Measurements from ENCODE around the gene PRDM2. TPM values are rescaled to one million over a fixed set of nuclear protein-coding genes. Genes with fewer than 3 reads are reported as not detected.

The PRDM2 gene
- total RNA-seq, 1 donor from 2014 or later: 33.5 TPM

DNA sequence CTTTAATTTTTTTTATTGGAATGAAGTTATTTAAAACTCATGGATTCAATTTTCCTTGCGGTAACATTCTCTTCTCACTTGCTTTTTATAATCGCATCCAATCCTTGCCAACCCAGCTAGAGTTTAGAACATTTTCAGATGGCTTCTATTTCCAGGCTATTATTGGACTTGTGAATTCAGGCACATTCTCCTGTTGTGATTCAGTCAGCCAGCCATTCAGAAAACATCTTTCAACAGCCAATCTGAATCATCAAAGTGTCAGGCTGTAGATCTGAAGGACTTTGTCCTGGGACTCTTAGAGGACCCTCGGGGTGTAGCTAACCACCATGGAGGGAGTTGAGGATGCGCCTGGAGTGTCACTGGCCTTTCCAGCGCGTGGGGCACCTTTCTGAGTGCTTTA, 92.4 kb downstream of the PRDM2 start:
- DNase-seq (ENCODE audit: low spot score): no peak

DNA sequence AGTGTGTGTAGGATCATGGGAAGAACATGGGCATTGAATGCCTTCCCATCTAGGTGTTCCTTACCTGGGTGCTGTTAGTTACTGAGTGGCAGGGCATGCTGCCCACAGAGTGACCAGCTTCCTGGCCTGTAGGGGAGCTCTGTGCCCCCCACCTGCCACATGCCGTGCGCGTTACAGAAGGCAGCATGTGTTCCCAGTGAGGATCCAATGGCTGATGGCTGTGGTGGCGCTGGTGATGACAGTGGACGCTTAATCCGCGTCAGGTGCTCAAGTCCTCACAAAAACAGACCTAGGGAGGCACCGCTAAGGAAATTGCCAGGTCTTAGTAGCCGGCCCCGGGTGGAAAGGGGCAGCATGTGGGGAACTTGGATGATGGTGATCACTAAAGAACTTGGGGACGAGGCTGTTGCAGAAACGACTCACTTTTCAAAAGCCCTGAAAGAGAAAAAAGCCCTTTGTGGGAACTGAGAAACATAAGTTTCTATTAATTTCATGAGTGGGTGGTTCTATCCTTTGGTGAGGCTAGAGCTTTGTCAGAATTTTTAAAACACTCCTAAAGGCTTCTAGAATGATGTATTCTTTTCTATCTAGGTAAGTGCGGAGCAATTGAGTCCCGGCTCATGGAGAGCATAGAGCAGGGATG, 93.2 kb downstream of the PRDM2 start:
- DNase-seq (ENCODE audit: low spot score): no peak

DNA sequence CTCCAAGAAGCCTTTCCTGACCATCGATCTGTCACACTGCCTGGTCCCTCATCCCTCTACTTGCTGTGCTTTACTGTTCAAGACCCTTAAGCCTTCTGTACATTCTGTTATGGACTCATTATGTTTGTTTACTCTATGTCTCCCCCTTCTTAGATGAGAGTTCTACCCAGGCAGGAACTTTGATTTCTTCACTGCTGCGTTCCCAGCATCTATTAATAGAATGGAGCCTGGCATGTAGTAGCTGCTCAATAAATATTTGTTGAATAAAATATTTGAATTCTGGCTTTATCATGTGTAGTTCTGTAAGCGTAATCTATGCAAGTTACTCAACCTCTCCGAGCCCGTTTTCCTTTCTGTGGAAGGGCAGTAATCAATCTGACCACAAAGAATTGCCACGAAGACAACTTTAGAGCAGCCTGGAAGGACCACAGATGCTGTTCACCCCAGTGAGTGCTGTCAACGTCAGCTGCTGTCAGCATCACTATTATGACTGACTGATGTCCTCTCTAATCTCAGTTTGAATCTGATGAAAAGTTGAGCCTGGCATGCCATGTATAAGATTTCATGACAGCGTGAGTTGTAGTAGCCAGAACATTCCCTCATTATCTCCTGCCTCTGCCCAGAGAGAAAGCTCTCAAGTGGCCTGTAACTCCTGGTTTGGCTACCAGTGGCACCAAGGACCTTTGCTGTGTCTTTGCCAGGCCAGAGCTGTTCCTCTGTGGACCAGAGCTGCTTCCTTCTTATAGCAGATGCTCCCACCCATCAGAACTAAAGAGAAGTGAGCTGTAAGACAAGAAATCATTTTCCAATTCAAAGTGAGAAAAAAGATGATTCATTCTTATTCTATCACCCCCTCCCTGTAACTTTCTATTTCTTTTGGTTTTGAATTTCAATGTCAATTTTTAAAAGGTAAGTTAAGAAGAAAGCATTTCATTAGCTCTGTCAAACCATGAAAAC, 94.5 kb downstream of the PRDM2 start:
- DNase-seq (ENCODE audit: low spot score): no peak

DNA sequence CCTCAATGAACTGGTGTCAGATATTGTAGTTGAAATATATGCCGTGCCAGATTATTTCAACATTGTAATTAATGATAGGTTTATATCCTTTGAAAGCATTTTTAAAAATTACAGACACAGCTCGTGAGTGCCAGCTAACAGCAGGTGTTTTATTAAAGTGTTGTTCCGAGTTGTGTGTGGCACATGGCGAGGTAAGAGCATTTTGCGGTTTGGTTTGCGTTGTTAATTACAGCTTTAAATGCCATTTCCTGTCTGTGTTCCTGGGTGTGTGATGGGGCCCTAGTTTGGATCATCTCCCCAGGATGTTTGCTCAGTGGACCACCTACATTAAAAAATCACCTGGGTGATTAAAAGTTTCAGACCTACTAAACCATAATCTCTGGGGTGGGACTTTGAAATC, 97.4 kb downstream of the PRDM2 start:
- DNase-seq (ENCODE audit: low spot score): no peak

DNA sequence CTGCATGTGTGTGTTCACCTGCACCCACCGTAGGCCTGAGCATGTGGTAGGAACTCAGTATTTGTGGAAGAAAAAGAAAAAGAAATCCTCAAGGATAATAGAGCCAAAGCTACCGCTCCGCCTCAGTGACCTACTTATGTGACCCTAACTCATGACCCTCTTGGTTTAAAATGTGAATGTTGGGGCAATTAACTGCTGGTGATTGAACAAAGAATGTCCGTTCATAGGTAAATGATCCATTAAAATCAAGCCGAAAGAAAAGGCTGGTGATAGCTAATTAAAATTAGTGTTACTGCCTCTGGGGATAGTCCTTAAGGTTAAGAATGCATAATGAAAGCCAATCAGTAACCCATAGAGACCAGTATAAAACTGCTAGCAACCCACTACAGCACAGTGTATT, 98.1 kb downstream of the PRDM2 start:
- no peak for DNase-seq (ENCODE audit: low spot score)

DNA sequence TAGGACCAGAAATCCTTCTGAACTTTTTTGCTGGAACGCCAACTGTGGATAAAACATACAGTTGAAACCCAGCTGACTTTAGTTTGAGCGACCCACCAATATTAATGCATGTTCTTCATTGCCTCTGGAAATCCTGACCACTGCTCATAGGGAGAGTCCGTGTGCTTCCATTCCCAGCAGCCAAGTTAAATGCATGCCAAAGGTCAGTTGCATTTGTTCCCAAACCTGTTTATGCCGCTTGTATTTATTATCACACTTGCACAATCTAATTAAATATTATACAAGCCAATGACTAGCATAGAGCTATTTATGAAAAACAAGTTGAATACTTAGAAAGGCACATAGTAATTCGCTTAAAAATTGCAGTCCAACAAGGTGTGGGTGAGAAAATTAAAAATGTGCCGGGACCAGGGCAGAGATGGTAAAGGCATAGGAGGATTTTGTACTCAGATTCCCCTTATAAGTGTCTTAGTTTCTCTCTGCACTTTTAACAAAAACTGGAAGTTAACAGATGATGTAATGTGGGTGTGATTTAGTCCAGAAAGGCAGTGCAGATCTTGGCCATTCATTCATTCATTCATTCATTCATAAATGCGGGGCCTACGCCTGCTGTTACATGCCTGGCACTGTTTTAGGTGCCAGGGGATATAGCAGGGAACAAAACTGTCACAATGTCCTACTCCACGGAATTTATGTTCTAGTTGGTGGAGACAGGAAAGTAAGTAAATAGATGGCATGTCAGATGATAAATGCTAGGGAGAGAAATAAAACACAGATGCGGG, 99.7 kb downstream of the PRDM2 start:
- no peak for DNase-seq (ENCODE audit: low spot score)

DNA sequence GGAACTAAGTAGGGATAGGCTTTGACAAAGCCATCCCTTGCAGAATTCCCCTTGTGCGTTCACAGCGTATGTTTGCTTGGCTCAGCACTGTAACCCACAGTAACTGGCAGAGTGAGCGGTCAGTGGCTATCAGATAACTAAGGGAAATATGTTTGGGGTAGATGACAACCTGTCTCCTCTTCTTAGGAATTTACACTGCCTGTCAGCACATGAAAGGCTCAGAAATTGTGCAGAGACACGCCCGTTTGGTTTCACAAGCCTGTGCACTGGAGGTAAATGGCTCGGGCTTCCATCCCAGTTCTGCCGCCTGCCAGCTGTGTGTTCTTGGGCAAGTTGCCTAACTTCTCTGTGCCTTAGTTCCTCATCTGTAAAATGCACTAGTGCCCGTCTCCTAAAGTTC, 101.2 kb downstream of the PRDM2 start:
- no peak for DNase-seq (ENCODE audit: low spot score)

DNA sequence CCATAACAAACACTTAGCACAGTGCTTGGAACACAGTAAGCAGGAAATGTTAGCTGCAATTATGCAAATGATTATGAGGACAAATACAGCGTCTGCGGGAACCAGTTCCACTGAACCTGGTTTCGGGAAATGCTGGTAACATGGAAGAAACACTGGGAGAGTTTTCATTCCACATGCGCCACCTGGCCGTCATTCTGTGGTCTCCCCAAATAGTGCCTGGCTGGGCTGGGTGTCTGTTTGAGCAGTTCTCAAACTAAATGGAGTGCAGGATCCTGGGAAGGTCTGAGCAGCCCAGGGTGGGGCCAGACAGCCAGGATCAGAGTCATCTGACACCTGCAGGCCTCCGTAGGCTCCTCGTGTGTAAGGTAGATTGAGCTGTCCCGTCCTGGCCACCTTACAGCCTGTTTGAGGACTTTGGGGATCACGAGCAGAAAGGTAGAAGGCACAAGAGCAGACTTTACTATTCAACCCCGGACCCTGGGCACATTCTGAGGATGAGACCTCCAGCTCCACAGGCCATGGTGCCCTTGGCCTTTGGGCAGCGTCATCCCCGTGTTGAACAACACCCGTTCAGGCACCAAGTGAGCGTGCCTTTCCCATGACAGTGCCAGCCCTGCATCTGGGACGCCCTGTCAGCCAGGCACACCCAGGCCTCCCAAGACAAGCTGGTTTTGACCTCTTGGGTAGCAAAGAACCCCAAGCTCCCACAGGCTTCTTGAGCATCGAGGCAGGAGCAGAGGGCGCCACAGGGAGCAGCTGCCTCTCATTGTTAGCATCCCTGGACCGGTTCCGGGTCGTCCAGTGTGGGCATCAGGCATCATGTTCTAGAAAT, 101.9 kb downstream of the PRDM2 start:
- DNase-seq (ENCODE audit: low spot score): no peak

DNA sequence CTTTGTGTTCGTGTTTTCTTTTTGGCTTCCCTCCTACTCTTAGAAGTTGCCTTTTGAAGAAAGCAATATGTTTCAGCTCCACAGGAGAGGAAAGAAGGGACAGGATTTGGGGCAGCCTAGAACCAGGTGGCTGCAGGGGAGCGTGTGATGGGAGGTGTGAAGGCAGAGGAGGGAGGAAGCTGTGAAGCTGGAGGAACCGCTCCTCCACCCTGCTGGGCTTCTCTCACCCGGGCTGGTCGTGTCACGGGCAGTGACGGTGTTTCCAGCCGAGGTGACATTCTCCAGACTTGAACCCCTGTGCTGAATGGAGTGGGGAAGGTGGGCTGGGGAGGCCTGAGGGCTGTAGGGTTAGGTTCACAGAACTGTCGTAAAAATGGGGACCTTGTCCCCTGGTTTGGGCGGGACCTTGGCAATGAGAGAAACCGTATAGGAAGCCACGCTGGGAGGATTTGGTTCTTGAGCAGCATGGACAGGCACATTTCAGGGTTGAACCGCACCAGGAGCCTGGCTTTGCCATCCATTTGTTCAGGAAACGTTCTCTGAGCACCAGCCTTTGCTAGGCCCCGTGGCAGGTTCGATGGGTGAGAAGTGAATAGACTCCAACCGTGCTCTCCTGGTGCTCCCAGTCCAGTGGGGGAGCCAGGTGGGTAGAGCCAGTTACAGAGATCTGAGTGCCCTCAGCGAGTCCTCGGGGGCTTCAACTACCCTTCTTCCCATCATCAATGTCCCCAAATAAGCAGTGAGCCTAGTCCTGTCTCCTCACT, 103.0 kb downstream of the PRDM2 start:
- no peak for DNase-seq (ENCODE audit: low spot score)

DNA sequence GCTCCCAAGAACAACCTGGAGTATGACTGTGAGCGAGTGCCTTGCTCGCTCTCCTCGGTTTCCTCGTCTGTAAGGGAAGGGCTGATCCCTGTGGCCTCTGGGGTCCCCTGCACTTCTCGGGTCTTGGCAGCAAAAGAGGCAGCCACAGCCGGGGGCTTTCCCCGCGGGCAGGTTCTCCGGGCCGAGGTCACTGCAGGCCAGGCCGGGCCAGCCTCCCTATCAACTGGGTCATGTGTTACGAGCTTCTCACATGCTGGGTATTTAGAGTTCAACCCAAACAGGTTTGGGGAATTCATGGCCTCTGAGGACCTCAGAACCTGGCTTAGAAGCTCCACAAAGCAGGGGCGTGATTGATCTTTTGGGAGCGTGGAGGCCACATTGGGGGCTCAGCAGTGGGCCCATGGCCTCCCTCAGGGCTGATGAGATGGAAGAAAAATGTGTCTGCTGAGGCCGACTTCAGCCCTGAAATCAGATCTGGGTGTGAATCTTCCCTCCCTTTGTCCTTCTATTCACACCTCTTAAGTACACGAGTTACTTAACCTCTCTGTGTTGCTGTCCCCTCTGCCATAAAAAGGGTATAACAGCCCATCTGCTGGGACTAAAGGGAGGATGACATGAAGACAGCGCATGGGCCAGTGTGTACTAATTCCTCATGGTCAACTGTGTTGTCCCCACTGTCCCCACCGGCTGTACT, 103.7 kb downstream of the PRDM2 start:
- no peak for DNase-seq (ENCODE audit: low spot score)

DNA sequence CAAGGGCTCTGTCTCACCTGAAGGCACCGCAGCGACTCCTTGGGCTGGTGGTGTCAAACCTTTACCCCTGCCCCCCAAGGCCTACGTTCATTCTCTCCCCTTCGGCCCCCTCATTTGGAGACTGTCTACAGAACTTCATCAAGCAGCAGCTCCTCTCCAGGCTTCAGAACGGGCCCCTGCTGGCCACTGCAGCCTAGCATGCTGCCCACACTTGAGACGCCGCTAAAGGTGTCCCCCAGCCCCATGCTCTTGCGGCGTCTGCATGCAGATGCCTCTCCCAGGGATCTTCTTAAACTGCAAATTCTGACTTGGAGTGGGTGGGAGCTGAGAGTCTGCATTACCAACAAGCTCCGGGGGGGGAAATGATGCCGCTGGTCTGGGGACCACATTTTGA, 104.2 kb downstream of the PRDM2 start:
- DNase-seq (ENCODE audit: low spot score): no peak

DNA sequence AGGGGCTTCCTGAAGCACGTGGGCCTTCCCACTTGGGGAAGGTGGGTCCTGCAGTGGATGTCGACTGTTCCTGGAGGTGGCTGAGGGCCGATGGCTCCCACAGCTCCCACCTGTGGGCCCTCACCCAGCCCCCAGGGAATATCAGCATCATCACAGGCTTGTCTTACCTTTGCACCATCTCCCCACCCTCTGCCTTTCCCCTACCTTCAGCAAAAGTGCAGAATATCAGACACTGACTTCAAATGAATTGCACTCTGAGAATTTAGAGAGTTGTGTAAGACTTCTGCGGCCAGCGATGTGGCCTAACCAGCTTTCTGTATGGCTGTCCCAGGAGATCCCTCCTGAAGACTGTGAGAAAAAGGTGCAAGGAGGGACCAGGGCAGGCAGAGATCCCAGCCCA, 105.4 kb downstream of the PRDM2 start:
- DNase-seq (ENCODE audit: low spot score): no peak

DNA sequence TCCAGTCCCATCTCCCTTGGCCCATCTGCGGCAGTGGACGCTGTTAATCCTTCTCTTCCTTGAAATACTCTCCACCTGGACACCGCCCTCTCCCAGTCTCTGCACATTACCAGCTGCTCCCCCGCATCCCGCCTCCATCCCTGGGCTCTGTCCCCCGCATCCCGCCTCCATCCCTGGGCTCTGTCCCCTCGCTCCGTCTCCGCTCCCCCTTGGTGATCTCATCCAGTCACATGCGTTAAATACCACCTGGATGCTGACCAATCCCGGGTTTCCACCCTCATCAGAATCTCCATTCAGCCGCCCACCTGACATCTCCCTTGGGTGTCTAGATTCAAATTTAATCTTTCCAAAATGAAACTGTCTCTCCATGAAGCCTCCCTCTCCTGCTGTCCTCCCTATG, 106.1 kb downstream of the PRDM2 start:
- DNase-seq (ENCODE audit: low spot score): no peak

DNA sequence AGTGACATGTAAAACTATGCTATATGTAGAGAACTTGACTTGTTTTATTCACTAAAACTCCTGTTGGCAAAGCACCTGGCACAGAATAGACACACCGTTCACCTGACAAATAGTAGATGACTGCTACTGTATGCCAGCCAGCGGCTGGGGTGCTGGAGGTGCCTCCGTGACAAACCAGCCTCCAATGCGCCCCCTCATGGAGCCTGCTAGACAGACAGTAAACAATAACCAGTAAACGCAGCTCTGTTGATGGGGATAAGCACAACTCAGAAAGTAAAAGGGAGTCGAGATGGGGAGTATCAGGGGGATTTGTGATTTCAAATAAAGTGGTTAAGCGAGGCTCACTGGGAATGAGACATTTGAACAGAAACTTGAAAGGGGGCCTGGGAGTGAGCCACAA, 107.2 kb downstream of the PRDM2 start:
- no peak for DNase-seq (ENCODE audit: low spot score)

DNA sequence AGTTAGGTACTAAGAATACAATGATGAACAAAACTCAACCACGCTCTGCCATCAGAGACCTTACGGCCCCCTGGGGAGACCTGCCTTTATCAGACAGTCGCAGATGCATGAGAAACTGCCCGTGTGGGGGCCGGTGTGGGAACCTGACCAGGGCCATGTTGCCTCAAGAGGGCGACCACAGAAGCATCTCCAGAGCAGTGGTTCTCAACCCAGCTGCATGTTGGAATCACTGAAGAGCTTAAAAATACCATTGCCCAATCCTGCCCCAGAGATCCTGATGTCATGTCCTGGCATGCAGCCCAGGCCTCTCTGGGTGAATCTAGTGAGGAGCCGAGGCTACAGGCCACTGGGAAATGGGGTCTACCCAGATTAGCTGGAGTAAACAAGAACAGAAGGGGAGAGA, 108.7 kb downstream of the PRDM2 start:
- no peak for DNase-seq (ENCODE audit: low spot score)

DNA sequence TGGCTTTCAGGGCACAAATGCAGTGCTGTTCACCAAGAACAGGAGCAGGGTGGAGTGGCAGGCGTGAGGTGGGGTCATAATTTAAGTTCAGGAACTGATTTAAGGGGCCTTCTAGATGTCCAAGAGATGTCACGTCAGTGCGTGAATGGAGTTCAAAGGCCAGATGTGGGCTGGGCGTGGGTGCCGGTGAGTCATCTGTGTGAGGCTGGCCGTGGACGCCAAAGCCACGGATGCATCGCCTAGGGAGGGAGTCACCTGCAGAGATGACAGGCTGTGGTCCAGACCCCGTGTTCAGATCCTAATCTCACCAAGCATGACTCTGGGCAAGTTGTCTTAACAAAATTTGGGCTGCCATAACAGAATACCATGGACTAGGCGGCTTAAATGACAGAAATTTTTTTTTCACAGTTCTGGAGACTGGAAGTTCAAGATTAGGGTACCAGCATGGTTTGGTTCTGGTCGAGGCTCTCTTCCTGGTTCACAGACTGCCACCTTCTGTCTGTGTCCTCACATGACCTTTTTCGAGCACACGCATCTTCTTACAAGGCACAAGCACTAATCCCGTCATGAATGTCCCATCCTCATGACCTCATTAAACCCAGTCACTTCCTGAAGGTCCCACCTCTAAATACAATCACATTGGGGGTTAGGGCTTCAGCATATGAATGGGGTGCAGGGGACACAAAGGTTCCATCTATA, 109.6 kb downstream of the PRDM2 start:
- no peak for DNase-seq (ENCODE audit: low spot score)

DNA sequence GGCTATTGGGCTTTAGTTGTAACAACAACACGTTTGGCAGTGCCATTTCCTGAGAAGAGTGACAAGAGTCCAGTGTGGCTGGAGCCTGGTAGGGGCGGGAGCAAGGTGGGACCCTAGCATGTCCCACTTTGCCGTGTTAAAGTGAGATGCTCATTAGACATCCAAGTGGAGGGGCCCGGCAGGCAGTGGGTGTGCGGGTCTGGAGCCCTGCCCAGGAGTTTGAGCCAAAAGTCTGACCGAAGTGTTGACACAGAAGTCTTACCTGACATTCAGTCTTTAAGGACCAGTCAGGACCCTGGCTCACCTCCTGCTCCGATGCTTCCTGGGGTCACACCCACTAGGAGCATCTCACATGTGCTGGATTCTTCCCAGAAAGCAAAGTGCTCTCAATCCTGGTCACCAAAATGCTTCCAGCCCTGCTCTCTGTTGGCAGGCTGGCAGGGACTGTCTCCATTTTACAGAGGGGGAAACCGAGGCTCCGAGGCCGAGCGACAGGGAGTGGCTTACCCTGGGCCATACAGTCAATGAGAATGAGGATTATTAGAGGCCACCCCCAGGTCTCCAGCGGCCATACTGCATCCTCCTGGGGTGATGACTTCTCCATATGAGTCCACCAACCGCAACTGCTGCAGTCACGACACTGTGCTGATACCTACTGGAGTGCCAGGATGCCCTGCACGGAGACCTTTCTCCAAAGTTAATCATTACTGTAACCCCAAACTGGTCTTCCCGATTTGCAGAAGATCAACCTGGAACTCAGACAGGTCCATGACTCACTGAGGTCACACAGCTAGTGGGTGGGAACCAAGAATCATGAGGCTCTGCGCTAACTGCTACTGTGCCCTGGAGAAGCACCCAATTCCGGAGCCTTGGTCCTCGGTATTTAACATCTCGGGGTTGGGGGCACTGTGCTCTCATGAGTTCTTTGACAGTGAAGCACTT, 112.7 kb downstream of the PRDM2 start:
- peak; percentile 62 for DNase-seq (ENCODE audit: low spot score)

DNA sequence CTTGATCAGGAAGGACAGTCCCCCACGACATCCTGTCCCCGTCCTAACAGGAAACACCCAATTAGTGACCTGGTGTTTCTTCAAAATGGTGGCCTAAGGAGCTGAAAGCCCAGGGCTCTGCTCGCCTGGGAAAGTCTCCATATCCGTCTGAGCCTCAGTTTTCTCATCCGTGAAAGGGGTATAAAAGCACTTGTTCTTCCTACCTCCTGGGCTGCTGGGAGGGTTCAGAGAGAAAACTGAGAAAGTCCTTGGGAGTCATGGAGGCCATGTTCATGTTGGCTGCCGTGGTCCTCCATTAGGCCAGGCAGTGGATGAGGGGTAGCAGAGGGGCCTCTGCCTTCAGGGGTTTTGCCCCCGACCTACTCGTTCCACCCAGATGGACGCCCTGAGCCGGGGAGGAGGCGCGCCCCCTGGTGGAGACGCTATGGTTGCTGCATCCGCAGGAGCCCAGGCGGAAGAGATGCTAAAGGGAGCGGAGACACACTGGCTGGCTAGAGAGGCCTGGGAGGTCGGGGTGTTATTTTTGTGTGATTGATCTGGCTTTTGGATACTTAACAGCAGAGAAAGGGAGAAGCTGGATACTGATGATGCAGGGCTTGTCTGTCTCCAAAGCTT, 113.5 kb downstream of the PRDM2 start:
- no peak for DNase-seq (ENCODE audit: low spot score)
